BE2C (cell line): ENCODE measurements around the gene TNF.

Experiments used
- DNase-seq: peaks from one replicate; pipeline ENCODE4 v3.0.0-alpha.2; 2020
- H3K27me3 ChIP-seq: fragments of 250-450 bp; sonication (Bioruptor Pico); 2 replicates; pipeline ENCODE4 v1.5.1; 2020; ENCODE audit warnings: mild to moderate bottlenecking
- H3K36me3 ChIP-seq: fragments of 250-450 bp; sonication (Bioruptor Pico); 2 replicates; pipeline ENCODE4 v1.5.1; 2020; ENCODE audit warnings: mild to moderate bottlenecking
- H3K4me1 ChIP-seq: fragments of 250-450 bp; sonication (Bioruptor Pico); 2 replicates; pipeline ENCODE4 v1.5.1; 2020
- H3K4me3 ChIP-seq: 2 replicates; pipeline ENCODE4 v1.5.1; 2011; ENCODE audit warnings: low read depth, low read length
- H3K9me3 ChIP-seq: fragments of 250-450 bp; sonication (Bioruptor Pico); 2 replicates; pipeline ENCODE4 v1.5.1; 2020
- CTCF ChIP-seq: IDR thresholded peaks from 2 replicates; pipeline ENCODE4 v1.5.1; 2012; ENCODE audit warnings: mild to moderate bottlenecking, low read depth, low read length

The TNF gene

GRCh38 chr6:31622684-31623091, 47.3 kb downstream of the TNF start:
- Histone ChIP-seq H3K4me1 (no peaks in the 10 kb centered on the region), H3K36me3 (peaks cover 59% of the 10 kb centered on the region), H3K27me3 (no peaks in the 10 kb centered on the region), H3K4me3 (peak overlapping the region; percentile 85), H3K9me3 (no peaks in the 10 kb centered on the region)
- no peak for TF ChIP-seq CTCF
- no peak for DNase-seq

- H3K4me1 ChIP-seq, result no peaks in the 10 kb centered on the region
- TF ChIP-seq CTCF, result no peak
- no peaks in the 10 kb centered on the region for H3K27me3 ChIP-seq
- peaks cover 73% of the 10 kb centered on the region for H3K36me3 ChIP-seq
- no peak for DNase-seq
- H3K4me3 ChIP-seq, result no peak overlapping the region
- H3K9me3 ChIP-seq, result no peaks in the 10 kb centered on the region
These were observed 48.7 kb downstream of the TNF start for GRCh38 chr6:31624070-31624469.

DNA sequence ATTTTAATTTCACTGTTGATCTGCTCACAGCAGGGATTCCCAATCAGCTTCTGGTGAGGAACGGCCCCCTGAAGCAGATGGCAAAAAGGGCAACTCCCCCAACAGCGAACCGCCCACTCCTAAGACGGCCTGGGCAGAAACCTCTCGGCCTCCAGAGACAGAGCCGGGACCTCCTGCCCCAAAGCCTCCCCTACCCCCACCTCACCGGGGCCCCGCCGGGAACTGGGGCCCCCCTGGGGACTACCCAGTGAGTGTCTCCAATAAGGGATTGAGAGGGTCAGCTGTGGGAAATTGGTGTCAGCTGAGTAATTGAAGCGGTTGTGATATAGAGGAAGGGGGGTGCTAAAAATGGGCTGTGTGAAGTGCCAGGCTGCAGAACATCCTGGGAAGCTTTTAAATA, 51.6 kb downstream of the TNF start:
- no peak for DNase-seq
- H3K36me3 ChIP-seq, result peaks cover 97% of the 10 kb centered on the region
- no peaks in the 10 kb centered on the region for H3K9me3 ChIP-seq
- no peak for TF ChIP-seq CTCF
- no peaks in the 10 kb centered on the region for H3K4me1 ChIP-seq
- no peak overlapping the region for H3K4me3 ChIP-seq
- no peaks in the 10 kb centered on the region for H3K27me3 ChIP-seq

GRCh38 chr6:31627690-31628287, 52.4 kb downstream of the TNF start:
- TF ChIP-seq CTCF, result no peak
- H3K36me3 ChIP-seq, result peaks cover 98% of the 10 kb centered on the region
- no peaks in the 10 kb centered on the region for H3K9me3 ChIP-seq
- H3K4me1 ChIP-seq, result no peaks in the 10 kb centered on the region
- H3K4me3 ChIP-seq, result no peak overlapping the region
- H3K27me3 ChIP-seq, result no peaks in the 10 kb centered on the region
- no peak for DNase-seq
